Lower leg skin (tissue), 4 donors: ENCODE measurements around the gene ST3GAL5. TPM values are rescaled to one million over a fixed set of nuclear protein-coding genes. Genes with fewer than 3 reads are reported as not detected.

Experiments used
- DNase-seq, 2 donors: peaks; one replicate each; pipeline ENCODE4 v3.0.0-alpha.2; 2019; ENCODE audit warnings: low spot score in 2 of 2
- H3K4me3 ChIP-seq: fragments of 200-600 bp; sonication (generic); 2 replicates; pipeline ENCODE4 v1.5.1; 2017; ENCODE audit warnings: mild to moderate bottlenecking, low read depth; ENCODE audit not compliant: poor library complexity, severe bottlenecking
- CTCF ChIP-seq, 3 donors: fragments of 450-650 bp; IDR thresholded peaks; one replicate each; pipeline ENCODE4 v1.5.1; 2016; ENCODE audit warnings: antibody characterized with exemption in 3 of 3, mild to moderate bottlenecking in 3 of 3, moderate library complexity in 2 of 3
- POLR2A ChIP-seq, 2 donors: fragments of 450-650 bp; IDR thresholded peaks; one replicate each; pipeline ENCODE4 v1.6.1; 2016 to 2017; ENCODE audit warnings: antibody characterized with exemption in 2 of 2, mild to moderate bottlenecking in 1 of 2, moderate library complexity in 1 of 2
- WGBS, 2 donors: methylation state at CpG; one replicate each; pipeline ENCODE4 v1.1.5; 2018; 5-methylcytosine and 5-hydroxymethylcytosine counted together
- intact Hi-C: fragments of 100-400 bp; cut with DNase I; formaldehyde crosslinking; loops from one replicate; pipeline ENCODE4 v1.15.0; 2023; ENCODE audit warnings: low total_unique reads
- total RNA-seq, 4 donors: library from RNA; depleted of rRNA; stranded (reverse); fragments of >200 nt; gene quantifications; one replicate each; pipeline ENCODE4 v1.1.0, GENCODE V29; 2016

Gene ST3GAL5
- total RNA-seq, 4 donors from 2014 or later = 6.9 to 8.6 (median 8.1) TPM

- no peak for TF ChIP-seq CTCF (IDR thresholded peaks at IDR 0.05)
- no peak for TF ChIP-seq POLR2A (IDR thresholded peaks at IDR 0.05)
- DNase-seq = no peak
- intact Hi-C loops = no loop called here
- 86 to 96% methylated on average over 3 of the region's 3 CpGs for WGBS, 2 donors
- H3K4me3 ChIP-seq = no peak overlapping the region
These were observed 18.0 kb upstream of the ST3GAL5 start for GRCh38 chr2:85906748-85907147.

GRCh38 chr2:85905891-85906290 is 17.1 kb upstream of the ST3GAL5 start:
- H3K4me3 ChIP-seq = no peak overlapping the region
- DNase-seq = no peak
- 29 to 84% methylated on average over 1 of the region's 1 CpG for WGBS, 2 donors
- TF ChIP-seq CTCF (IDR thresholded peaks at IDR 0.05) (no peak), POLR2A (IDR thresholded peaks at IDR 0.05) (no peak)
- intact Hi-C loops = no loop called here

GRCh38 chr2:85905187-85905666 is 16.4 kb upstream of the ST3GAL5 start:
- peak in 1 of 2 donors; percentile 66 for DNase-seq
- no peak overlapping the region for H3K4me3 ChIP-seq
- intact Hi-C loops = no loop called here
- no peak for TF ChIP-seq POLR2A (IDR thresholded peaks at IDR 0.05)
- no peak for TF ChIP-seq CTCF (IDR thresholded peaks at IDR 0.05)
- WGBS, 2 donors = 47 to 52% methylated on average over 4 of the region's 4 CpGs

- H3K4me3 ChIP-seq = no peak overlapping the region
- intact Hi-C loops = no loop called here
- no peak for TF ChIP-seq CTCF (IDR thresholded peaks at IDR 0.05)
- TF ChIP-seq POLR2A (IDR thresholded peaks at IDR 0.05) = no peak
- 93 to 99% methylated on average over 8 of the region's 8 CpGs for WGBS, 2 donors
- DNase-seq = no peak
These were observed 15.1 kb upstream of the ST3GAL5 start for GRCh38 chr2:85903849-85904248.

GRCh38 chr2:85902496-85902895 is 13.7 kb upstream of the ST3GAL5 start:
- 46 to 54% methylated on average over 2 of the region's 2 CpGs for whole genome bisulfite sequencing, 2 donors
- intact Hi-C loops = no loop called here
- no peak for TF ChIP-seq POLR2A (IDR thresholded peaks at IDR 0.05)
- no peak for TF ChIP-seq CTCF (IDR thresholded peaks at IDR 0.05)
- H3K4me3 ChIP-seq = no peak overlapping the region
- no peak for DNase-seq

GRCh38 chr2:85901155-85901554 is 12.4 kb upstream of the ST3GAL5 start:
- DNase-seq = no peak
- intact Hi-C loops = no loop called here
- no peak for TF ChIP-seq CTCF (IDR thresholded peaks at IDR 0.05)
- H3K4me3 ChIP-seq = no peak overlapping the region
- WGBS, 2 donors = 47 to 73% methylated on average over 2 of the region's 2 CpGs
